Posterior cingulate gyrus (tissue), 11 donors: ENCODE results near the gene SNCG.
"Not testable (repeated sequence)": the region's sequence is repeated elsewhere in the genome, so short reads cannot be mapped to it uniquely, and the experiment has no call there.

ENCODE experiments used
- DNase-seq, 10 donors: peaks; one replicate each; pipeline versions ENCODE4 v3.0.0 to v3.0.0-alpha.2; 2020 to 2021; ENCODE audit warnings: mixed read lengths in 3 of 10
- intact Hi-C: fragments of 100-400 bp; cut with DNase I; formaldehyde crosslinking; loops from one replicate; pipeline ENCODE4 v1.15.1; 2023

The SNCG gene

GRCh38 chr10:86958116-86958900 lies at the start of gene SNCG:
Gene SNCG, plus strand, starts transcription at chr10:86958599. Its CDS starts 99 bp downstream, at chr10:86958698.
- peak in 5 of 10 donors; percentile 34 to 91 (median 85) for DNase-seq
- intact Hi-C loops: no loop called here

GRCh38 chr10:86914734-86915133 lies 43.7 kb upstream of the SNCG start:
- intact Hi-C loops: no loop called here
- no peak for DNase-seq

GRCh38 chr10:86918022-86918471 lies 40.4 kb upstream of the SNCG start:
- intact Hi-C loops: no loop called here
- DNase-seq: no peak

GRCh38 chr10:86922553-86922961 lies 35.8 kb upstream of the SNCG start:
- no peak for DNase-seq
- intact Hi-C loops: no loop called here

GRCh38 chr10:86929468-86930380 lies 28.7 kb upstream of the SNCG start:
- intact Hi-C loops: no loop called here
- DNase-seq: no peak

- intact Hi-C loops: no loop called here
- DNase-seq: no peak
Observed at GRCh38 chr10:86931872-86932271, 26.5 kb upstream of the SNCG start.

GRCh38 chr10:86932674-86933073 lies 25.7 kb upstream of the SNCG start:
- DNase-seq: no peak
- intact Hi-C loops: no loop called here

GRCh38 chr10:86934162-86934711 lies 24.2 kb upstream of the SNCG start:
- intact Hi-C loops, DNase-seq: not testable (repeated sequence)

- intact Hi-C loops: loop anchor here (5.0 kb wide), 1 partner anchor 210 kb away; no protein-coding TSS in a partner anchor
- peak in 1 of 10 donors; percentile 69 for DNase-seq
Observed at GRCh38 chr10:86936661-86937501, 21.5 kb upstream of the SNCG start.

GRCh38 chr10:86937502-86938154 lies 20.8 kb upstream of the SNCG start:
- DNase-seq: peak in 1 of 10 donors; percentile 46
- intact Hi-C loops: loop anchor here (5.0 kb wide), 1 partner anchor 210 kb away; no protein-coding TSS in a partner anchor

- peak in 1 of 10 donors; percentile 72 for DNase-seq
- intact Hi-C loops: loop anchor here (5.0 kb wide), 1 partner anchor 209 kb away; no protein-coding TSS in a partner anchor
Observed at GRCh38 chr10:86938260-86938659, 20.1 kb upstream of the SNCG start.

- intact Hi-C loops: not testable (repeated sequence)
- DNase-seq: peak in 1 of 10 donors; percentile 21
Observed at GRCh38 chr10:86940076-86940475, 18.3 kb upstream of the SNCG start.

- intact Hi-C loops: no loop called here
Observed at GRCh38 chr10:86940677-86941076, 17.7 kb upstream of the SNCG start.

GRCh38 chr10:86941426-86941825 lies 17.0 kb upstream of the SNCG start:
- intact Hi-C loops: no loop called here
- peak in 2 of 10 donors; percentile 19 to 35 for DNase-seq

More at GRCh38 chr10:86940677-86941076, 17.7 kb upstream of the SNCG start:
- peak in 1 of 10 donors; percentile 77 for DNase-seq

- DNase-seq: peak in 2 of 10 donors; percentile 35 to 83
- intact Hi-C loops: no loop called here
Observed at GRCh38 chr10:86941991-86942421, 16.4 kb upstream of the SNCG start.

- DNase-seq: peak in 2 of 10 donors; percentile 77 to 81
- intact Hi-C loops: no loop called here
Observed at GRCh38 chr10:86942441-86943315, 15.7 kb upstream of the SNCG start.

GRCh38 chr10:86943316-86944030 lies 14.9 kb upstream of the SNCG start:
- peak in 2 of 10 donors; percentile 72 to 85 for DNase-seq
- intact Hi-C loops: no loop called here
